CD4-positive, alpha-beta T cell treated with Interleukin-17A for 1 hour (primary cell): ENCODE data around the gene SPSB3.

Experiments
- DNase-seq: peaks from one replicate; pipeline ENCODE4 v3.0.0-alpha.2; 2020

The SPSB3 gene

DNA sequence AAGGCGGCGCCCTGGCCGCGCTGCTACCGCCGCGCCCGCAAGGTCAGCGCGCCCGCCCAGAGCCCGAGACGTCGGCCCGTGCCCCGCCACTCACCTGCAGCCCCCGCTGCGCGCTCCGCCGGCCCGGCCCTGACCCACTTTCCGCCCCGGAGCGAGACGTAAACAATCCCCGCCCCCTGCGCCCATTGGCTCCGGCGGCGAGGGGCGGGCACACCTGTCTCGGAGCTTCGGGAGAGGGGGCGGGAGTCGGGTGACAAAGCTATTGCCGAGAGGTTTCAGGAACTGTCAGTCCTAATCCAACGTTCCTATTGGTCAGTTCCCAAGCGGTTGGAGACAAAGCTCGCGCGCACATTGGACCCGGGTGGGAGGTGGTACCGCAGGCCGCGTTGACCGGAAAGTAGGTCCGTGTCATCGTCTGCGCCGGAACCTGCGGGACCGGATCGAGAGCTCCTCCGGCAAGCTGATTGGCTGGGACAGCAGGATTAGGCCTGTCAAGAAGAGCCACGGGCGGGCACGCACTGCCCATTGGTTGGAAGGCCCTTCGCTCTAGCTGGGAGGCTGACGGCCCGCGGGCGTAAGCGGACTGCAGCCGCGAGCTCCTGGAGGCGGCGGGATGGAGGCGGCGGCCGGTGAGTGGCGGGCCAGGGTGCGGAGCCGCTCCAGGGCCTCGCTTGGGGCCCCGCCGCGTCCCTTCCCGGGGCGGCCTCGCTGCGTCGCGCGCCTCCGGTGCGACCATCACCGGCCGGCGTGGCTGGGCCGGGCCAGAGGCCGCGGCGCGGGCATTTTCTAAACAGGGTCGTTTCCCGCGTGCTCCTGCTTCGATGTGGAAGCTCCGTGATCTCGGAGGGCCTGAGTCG, at the start of gene SPSB3, which contains the start of gene NUBP2:
TSS of gene SPSB3 (minus strand) at position 164 of the 857 bp plus-strand sequence. CDS start 1,088 bp downstream, outside the sequence.
TSS of gene NUBP2 (plus strand) at position 553 of the 857 bp plus-strand sequence. CDS start at position 614, 61 bp downstream.
- DNase-seq = peak; percentile 100

DNA sequence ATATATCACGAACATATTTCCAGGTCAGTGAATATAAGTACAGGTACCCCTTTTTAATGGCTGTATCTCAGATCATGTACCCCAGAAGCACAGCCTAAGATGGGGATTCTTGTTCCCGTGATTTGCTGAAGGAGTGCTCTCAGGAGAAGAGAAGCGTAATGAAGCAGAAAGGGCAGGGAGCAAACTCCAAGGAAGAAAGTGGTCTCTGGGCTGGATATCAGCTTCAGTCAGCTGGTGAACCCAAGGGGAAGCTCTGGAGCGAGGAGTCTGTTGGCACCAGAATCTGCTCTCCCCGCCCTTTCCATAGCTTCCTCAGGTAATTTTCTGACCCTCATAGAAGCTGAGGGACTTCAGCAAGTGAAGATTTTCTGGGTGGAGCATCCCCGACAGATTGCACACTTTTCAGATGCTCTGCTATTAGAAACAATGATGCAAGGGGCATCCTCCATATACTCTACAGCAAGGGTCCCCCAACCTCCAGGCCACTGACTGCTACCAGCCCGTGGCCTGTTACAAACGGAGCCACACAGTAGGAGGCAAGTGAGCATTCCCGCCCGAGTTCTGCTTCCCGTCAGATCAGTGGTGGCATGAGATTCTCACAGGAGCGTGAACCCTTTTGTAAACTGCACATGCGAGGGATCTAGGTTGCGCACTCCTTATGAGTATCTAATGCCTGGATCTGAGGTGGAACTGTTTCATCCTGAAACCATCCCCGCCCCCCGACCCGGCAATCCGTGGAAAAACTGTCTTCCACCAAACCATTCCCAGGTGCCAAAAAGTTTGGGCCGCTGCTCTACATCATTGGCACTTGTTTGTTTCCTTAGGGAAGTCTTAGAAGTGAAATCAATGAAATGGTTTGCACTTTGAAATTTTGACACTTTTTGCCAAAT, 49.1 kb upstream of the SPSB3 start:
- no peak for DNase-seq

DNA sequence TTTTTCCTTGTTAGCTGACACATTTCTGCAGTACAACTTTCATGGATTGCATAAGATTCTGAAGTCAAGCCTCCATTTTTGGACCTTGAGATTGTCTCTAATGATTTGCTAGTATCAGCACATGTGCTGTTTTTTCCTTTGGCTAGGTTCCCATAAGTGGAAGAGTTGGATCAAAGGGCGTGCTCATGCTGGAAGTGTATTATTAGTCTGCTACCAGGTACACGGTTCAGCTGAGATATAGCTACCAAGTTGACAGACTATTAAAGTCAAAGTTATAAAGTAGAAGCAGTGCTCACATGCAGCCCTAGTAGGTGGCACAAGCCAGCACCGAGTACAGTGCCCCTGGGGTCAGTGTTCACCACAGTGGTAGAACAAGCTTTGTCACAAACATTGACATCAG, 47.8 kb upstream of the SPSB3 start:
- no peak for DNase-seq

DNA sequence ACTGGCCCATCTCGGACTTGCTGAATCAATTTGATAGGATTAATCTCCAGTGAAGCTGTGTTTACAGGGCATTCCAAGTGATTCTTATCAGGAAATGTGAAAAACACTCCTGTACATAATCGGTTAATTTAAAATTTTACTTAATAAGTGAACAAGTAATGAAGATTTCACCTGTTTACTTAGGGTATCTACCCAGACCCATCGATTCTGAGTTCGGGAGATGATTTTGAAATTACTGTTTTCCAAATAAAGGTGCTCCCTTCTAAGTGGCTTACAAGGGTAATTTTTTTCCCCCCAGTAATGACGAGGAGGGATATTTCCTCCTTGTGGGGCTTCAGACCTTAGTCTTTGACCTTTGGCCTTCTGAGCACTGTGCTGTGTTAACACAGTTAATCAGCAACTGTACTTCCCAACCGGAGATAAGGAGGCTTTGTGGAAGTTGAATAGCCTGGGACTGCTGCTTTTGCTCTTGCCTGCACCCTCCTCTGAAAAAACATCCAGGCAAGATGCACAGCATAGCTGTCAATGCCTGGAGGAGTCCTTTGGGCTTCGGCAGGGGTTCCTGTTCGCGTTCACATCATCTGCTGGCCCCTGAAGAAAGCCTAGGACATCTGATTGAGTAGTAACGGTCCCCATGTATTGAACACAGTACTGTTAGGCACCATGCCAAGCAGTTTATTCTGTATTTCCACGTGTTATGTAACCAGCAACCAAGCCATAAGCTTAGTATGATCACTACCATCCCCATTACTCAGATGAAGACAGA, 46.5 kb upstream of the SPSB3 start:
- no peak for DNase-seq

DNA sequence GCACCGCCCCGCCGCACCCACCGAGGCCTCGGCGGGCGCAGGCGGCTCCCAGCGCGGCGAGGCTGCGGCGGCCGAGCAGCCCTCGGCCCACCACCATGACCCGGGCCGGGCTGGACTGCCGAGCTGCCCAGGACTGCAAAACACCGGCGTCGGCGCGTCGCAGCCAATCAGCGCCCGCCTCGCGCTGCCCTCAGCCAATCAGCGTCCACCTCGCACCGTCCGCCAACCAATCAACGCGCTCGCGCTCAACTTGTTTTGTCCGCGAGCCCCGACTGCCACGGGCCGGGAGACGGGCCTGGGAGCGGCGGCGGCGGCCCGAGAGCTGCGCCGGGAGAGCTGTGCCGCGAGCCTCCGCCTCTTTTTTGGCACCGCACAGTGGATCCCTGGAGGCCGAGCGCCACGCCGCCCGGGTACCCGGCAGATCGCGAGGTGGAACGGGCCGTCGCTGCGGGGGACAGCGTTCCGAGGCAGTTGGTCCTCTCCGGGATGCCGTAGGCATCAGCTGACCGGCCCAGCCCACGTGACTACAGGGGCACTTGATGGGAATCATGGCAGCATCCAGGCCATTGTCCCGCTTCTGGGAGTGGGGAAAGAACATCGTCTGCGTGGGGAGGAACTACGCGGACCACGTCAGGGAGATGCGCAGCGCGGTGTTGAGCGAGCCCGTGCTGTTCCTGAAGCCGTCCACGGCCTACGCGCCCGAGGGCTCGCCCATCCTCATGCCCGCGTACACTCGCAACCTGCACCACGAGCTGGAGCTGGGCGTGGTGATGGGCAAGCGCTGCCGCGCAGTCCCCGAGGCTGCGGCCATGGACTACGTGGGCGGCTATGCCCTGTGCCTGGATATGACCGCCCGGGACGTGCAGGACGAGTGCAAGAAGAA, 44.6 kb upstream of the SPSB3 start, which contains the start of the genes FAHD1 and HAGH:
TSS of gene FAHD1 (plus strand) at position 516 of the 883 bp plus-strand sequence. CDS start at position 549, 33 bp downstream.
TSS of gene HAGH (minus strand) at position 135 of the 883 bp plus-strand sequence. CDS start at position 97, 38 bp downstream.
- peak; percentile 94 for DNase-seq

DNA sequence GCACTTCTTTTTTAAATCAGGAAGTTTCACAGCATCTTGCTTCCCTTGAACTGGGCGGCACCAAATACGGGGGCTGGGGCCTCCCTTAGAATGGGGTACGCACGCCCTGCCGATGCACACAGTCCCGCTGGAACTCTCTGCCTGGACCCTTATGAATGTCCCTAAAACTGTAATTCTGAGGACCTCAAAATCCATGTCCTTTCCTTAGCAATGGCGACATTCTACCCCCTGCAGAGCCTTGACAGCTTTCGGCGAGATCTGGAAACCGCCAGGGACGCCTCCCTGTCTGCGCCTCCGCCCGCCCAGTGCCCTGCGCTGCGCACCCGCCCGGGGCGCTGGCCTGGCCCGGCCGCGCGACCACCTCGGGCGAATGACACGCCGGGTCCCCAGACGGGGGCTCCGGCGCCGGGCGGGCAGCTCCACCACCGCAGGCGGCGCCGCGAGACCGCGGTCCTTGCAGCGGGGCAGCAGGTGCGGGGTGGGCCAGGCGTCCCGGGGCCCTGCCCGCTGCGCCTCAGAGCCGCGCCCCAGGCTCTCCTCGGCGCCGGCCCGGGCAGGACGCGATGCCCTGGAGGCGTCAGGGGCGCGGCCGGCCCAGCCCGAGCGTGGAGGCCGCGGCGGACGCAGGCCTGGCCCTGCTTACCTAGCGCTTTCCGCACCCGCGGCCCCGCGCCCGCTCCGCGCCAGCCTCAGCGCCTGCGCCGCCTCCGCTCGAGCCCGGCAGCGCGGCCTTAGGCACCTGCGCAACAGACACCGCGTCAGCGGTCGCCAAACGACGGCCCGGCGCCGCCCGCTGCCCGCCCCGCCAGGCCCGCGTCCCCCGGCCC, 43.7 kb upstream of the SPSB3 start:
- peak; percentile 25 for DNase-seq

DNA sequence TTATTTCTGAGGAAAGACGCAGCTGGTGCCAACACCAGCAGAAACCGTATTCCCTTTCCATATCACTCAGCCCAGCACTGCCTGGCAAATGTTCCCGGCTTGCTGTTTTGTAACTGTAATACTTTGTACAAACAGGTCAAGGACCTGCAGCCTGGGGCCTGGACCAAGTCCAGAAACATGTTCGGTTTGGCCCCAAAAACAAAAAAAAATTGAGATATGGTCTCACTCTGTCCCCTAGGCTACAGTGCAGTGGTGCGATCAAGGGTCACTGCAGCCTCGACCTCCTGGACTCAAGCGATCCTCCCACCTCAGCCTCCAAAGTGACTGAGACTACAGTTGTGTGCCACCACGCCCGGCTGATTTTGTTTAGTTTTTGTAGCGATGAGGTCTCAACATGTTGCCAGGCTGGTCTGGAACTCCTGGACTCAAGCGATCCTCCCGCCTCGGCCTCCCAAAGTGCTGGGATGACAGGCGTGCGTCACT, 43.1 kb upstream of the SPSB3 start:
- DNase-seq = no peak

DNA sequence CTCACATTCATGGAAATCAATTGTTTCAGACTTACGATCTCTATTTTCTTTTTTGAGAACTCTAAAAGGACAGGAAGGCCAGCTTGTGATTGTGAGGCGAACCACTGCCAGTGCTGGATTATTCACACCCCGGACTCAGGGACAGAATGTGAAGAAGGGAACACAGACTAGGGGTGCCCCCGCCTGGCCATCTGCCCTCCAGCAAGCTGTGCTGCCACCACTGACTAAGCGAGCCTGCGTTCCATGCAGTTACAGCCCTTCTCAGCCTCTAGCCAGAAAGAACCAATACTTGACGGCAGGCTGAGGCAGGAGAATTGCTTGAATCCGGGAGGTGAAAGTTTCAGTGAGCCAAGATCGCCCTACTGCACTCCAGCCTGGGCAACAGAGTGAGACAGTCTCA, 41.5 kb upstream of the SPSB3 start:
- DNase-seq = no peak

DNA sequence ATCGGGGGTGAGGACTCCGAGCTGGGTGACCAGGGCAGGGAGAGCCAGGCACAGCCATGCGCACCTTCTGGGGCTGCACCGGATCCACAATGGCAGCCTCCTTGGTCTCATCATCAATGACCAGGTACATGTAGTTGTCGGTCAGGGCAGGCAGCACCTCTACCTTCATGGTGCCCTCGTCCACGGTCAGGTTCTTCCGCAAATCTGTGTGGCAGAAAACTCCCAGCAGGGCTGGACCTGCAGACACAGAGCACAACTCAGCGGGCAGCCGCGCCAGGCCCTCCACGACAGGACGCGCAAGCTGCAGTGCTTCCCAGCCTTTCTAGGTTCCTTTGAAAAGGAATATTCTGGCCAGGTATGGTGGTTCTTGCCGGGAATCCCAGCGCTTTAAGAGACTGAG, 40.4 kb upstream of the SPSB3 start:
- DNase-seq = no peak

DNA sequence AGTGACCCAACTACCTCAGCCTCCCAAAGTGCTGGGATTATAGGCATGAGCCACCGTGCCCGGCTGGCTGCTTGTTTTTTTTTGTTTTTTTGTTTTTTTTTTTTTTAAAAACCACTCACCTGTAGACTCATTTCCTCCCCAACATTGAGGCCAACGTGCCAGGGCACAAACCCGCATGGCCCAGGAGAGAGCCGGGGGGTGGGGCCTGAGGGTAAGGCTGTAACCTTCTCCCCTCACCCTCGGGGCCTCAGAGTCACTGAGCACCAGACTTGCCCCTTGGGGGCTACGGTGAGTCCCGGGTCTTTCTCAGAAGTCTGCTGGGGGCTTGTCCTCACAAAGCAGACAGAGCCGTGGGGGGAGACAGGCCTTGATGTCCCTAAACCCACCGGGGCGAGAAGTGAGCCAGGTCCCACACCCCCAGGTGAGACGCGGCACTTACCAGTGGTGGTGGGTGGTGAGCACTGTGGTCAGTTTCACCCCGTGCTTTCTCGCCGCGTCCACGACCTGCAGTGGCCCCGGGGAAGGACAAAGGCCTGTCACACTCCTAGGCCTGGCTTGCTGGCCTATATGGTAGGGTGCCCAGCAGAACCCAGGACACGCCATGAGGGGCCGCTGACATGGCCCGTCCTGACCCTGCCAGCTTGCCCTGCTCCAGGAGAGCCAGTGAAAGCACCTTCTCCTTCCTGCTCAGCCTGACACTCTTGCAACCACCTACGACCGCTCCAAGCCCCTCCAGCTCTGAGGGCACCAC, 39.7 kb upstream of the SPSB3 start:
- DNase-seq = no peak

DNA sequence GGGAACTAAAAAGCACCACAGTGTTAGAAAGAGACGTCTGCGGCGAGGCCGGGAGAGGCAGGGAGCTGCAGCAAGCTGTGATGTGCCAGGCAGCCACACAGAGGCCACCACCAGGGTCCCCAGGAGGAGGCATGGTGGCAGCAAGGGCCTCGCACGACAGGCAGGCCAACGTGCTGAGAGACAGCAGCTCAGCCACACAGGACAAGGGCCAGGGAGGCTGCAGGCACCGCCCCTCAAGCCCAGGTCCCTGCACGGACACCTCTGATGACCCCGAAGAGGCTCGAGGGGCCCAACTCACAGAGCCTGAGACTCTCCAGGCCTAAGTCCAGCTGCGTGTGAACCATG, 38.5 kb upstream of the SPSB3 start:
- DNase-seq = no peak

DNA sequence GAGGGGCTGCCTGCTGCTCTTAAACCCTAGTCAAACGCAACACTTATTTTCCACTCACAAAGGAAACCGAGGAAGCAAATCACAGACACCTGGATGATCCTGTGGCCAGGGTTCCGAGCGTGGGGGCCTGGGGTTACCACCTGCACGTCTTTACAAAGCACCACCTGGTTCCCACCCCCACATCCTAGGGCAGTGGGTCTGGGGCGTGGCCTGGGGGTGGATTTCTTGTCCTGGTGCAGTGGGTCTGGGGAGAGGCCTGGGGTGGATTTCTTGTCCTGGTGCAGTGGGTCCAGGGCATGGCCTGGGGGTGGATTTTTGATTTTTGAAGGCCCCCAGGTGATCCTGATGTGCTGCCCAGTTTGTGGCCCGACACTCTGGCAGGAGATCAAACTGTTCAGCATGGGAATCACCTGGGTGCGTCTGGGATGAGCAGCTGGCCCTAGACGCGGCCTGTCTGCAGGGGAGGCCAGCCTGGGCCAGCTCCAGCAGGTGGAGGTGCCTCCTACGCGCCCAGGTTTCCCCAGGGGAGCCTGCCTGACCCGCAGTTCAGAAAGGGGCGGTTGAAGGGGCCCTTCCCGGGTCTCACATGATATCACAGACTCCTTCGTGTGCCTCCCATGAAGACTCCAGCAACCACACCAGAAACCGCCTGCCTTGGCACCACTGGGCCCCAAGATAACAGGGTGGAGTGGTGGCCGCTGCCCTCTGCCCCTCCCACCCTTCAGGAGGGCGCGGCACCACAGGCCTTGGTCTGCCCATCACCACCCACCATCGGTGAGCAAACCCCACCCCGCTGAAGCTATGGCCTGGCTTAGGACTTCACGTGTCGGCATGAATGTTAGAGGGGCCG, 38.0 kb upstream of the SPSB3 start:
- no peak for DNase-seq

DNA sequence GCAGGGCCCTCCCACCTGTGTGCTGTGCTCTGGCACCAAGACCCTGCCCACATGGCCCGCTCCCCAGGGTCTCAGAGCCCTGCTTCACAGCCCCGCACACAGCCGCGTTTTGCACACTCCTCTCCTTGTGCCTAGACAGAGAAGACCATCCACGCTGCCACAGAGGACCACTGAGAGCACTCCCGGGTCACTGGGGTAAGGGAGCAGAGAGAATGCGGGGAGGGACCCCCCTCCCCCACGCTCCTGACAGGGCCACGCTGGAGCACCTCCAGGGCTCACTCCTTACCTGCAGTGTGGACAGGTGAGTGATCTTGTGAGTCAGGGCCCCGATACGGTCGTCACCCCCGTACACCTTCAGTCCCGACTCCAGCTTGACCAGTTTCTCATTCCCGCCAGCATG, 37.2 kb upstream of the SPSB3 start:
- DNase-seq = no peak

DNA sequence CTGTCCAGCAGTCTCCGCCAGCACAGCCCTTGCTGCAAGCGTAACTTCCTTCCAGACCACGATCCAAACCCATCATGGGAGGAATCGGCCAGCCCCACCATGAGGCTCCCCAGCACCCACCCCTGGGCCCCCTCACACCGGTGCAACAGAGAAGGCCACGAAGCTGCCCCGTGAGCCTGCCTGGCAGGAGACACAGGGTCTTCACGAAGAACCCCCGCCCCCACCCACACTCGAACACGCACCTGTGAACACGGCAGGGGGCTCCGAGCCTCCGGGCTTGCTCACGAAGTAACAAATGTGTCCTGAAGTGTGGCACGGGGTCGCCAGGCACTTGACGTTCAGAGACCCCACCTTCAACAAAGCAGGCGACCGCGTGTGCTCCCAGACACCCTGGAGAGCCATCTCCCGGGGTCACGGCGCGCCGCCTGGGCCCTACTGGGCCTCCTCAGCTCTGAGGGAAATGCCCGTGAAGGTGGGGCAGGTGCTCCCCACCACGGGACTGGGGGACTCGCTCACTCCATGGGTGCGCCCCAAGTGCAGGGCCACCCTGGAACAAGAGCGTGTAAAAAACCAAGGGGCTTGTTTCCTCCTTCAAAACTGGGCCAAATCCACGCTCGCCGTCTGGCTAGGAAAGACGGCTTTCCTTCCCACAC, 36.6 kb upstream of the SPSB3 start:
- DNase-seq = no peak

DNA sequence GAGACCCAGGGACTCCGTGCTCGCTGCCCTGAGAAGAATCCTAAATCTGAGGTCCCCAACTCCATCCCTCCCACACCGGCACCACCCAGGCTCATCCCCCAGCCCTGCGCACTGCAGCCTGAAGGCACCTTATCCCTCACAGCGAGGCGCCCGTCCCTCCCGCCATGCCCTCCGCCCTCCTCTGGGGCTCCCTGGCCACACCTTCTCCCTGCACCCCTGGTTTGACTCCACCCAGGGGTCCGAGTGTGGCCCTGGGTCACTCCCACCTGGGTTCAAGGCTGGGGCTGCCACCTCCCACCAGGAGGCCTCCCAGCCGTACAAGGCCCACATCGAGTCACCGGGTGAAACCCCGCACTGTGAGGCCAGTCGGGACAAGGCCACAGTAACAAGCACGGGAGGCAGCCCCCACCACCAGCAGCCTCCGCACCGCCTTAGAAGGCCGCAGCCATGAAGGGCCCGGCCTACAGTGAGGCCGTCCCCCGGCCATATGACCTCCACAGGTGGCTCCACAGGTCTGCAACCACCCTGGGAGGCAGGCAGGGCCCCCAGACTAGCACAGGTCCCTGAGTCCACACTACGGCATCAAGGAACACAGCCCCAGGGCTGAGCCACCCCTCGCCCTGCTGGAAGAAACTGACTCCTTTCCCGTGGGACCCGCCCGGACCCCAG, 36.0 kb upstream of the SPSB3 start:
- no peak for DNase-seq

DNA sequence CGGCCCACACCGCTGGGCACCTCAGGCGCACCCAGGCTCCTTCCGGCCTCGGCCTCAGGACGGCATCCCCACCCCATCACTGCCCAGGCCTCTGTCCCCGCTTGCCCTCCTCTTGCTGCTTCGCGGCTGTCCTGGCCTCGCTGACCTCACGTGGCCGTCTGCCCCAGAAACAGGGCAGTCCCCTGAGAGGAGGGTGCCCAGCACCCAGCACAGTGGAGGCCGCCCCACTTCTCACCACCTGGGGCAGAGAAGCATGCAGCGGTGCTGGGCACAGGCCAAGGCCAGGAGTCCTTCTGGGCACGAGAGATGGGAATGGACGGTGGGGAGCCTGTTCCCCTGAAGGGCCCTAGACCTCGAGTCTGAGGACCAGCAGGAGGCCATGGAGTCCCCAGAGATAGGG, 35.3 kb upstream of the SPSB3 start:
- DNase-seq = no peak

DNA sequence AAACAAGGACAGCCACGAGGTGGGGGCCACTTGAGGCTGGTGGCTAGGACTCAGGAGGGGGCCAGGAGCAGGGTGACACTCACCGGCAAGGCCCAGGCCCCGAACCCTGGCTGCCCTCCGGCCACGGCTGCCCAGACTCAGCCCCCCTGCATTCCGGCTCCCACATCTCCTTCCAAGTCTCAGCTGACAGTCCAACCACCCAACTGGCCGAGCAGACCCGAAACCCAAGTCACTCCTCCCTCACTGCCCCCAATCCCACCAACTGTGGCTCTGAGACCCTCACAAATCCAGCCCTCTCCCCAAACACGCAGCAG, 34.9 kb upstream of the SPSB3 start:
- DNase-seq = no peak
